CD4-positive, alpha-beta T cell treated with Interleukin-12 subunit alpha and Interleukin-12 subunit beta, for 1 hour (primary cell): ENCODE measurements around the gene SFTPB.
"Not testable (repeated sequence)": the region's sequence is repeated elsewhere in the genome, so short reads cannot be mapped to it uniquely, and the experiment has no call there.

Experiments used
- DNase-seq: peaks from one replicate; pipeline ENCODE4 v3.0.0-alpha.2; 2020

The SFTPB gene

DNA sequence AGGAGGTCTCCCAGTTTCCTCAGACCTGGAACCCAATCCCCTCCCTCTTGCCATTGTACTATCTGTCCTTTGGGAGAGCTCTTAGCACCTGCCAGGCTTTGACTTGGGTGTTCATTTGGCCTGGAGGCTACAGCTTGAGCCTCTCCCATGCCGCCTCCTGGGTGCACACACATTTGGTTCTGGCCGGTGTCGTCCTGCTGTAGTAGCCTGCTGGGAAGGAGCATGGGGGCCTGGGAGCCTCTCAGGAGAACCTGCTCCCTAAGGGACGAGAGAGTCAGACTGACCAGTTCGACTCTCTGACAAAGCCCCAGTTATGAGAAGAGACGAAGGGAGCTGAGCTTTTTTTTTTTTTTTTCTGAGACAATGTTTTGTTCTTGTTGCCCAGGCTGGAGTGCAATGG is 7.4 kb upstream of the SFTPB start:
- no peak for DNase-seq

DNA sequence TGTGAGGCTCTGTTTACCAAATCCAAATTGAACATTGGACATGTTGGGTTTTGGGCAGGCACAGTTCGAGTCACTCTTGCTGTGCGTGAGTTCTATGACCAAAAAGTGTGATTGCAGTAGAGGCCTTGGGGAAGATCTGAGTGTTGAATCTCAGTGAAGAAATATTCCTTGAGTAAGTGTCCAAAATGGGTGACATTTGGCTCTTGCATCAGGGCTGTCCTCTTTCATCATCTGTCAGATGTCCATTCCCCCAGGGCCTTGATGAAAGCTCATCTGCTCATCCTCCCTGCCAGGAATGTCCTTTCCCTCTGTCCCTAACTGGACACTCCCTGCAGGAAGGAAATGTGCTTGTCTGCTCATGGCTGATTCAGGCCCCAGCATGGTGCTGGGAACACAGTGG is 6.4 kb upstream of the SFTPB start:
- DNase-seq = no peak

- DNase-seq = no peak
Observed at GRCh38 chr2:85673716-85674375, 5.8 kb upstream of the SFTPB start.

DNA sequence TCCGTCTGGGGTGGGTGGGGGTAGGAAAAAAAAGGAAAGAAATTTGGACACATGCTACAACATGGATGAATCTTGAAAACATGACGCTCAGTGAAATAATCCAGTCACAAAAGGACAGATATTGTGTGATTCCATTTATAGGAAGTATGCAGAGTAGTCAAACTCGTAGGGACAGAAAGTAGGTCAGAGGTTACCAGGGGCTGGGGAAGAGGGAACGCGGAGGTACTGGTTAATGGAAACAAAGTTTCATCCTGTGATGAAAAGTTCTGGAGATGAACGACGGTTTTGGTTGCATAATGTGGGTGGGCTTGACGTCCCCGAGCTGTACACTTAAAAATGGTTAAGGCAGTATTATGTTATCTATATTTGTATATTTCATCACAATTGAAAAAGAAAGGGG is 4.5 kb upstream of the SFTPB start:
- no peak for DNase-seq

- not testable (repeated sequence) for DNase-seq
Observed at GRCh38 chr2:85670416-85670815, 2.4 kb upstream of the SFTPB start.

DNA sequence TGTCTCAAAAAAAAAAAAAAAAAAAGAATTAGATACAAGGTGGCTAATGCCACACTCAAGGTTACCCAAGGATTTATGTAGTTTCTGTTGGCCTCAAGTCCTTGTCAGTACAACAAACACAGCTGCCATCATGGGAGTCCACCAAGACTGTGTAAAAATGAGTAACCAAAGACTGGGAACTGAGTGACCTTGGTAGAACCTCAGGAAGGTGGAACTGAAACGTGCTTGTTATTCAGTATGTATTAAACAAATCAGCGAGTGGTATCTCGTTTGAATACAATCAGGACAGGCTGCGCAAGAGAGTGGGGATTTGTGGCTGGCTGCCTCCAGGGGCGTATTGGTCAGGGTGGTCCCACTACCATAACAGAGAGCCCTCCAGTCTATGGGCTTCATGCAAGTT is 1.6 kb upstream of the SFTPB start:
- DNase-seq = no peak

DNA sequence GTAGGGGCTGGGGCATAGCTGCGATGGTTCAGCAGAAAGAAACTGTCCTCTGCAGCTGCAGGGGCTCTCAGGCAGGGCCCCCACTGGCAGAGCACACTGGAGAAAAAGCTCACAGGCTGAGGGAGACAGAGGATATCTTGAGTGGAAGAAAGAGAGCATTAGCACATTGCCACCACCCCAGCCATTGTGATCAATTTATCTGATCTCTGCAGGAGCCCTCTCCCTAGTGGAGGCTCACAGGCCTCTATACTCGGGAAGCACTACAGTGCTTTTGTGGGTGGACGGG is 801 bp upstream of the SFTPB start:
- no peak for DNase-seq

GRCh38 chr2:85667561-85668008 is 414 bp downstream of the SFTPB start:
- no peak for DNase-seq

DNA sequence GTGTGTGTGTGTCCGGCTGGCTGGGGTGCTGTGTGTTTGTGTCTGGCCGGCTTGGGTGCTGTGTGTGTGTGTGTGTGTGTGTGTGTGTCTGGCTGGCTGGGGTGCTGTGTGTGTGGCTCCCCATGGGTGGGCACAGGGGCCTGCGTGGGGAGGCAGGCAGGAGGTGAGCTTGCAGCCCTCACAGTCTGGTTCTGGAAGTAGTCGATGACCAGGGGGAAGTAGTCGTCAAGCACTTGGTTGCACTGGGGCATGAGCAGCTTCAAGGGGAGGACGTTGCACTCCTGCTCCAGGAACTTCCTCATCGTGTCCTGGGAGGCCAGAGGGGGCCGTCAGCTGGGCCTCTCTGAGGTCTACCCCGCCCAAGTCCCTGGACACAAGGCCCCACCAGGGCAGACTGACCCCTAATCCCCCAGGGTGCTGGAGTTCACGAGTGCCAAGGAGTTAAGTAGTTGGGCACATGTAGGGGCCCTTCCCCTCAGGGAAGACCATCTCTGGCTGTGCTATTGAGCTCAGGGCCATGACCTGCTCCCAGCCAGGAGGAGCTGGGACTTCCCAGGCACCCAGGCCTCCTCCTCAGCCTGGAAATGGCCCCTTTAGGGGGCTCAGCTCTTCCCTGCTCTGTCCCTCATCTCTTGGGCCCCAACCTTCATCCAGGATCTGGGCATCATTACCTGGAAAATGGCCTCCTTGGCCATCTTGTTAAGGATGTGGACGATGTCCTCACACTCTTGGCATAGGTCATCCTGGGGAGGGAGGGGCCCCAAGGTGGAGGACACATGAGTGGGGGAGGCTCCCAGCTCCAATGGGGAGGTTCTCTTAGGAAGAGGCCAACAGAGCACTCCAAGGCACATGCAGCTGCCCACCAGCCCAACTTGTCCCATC is 1.3 kb downstream of the SFTPB start:
- no peak for DNase-seq

DNA sequence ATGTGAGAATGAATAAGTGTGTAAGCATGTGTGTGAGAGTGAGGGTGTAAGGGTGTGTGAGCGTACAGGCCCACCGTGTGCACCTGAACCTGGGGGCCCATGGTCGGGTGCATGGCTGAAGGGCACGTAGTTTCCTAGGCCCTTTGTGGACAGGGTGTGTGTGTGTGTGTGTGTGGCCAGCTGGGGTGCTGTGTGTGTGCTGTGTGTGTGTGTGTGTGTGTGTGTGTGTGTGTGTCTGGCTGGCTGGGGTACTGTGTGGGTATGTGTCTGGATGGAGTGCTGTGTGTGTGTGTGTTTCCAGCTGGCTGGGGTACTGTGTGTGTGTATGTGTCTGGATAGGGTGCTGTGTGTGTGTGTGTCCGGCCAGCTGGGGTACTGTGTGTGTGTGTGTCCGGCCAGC is 2.0 kb downstream of the SFTPB start:
- DNase-seq = no peak

DNA sequence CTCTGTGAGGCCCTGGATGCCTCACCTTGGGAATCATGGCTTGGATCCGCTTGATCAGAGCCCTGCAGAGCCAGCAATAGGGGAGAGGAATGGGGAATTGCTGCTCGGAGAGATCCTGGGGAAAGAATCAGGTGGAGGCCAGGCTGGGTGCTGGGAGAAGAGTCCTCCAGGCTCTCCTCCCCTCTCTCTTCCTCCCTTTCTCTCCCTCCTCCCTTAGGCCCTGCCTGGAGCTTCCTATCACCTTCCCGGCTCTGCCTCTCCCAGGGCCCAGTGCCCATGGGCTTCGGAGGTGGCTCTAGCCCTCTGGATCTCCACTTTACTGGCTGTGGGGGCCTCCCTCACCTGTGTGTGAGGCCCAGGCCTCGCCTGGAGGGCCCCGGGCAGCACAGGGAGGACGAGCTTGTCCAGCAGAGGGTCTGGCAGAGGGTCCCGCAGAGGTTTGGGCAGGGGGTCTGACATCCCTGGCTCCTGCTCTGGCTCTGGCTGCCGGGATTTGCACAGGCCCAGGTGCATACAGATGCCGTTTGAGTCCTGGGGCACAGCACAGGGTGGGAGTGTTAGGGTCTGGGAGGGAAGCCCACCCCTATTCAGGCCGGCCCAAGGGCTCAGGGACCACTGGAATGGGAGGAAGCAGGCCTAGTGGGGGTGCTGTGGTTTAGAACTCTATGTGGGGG is 2.6 kb downstream of the SFTPB start:
- no peak for DNase-seq

GRCh38 chr2:85663594-85664565 is 4.1 kb downstream of the SFTPB start:
- no peak for DNase-seq

DNA sequence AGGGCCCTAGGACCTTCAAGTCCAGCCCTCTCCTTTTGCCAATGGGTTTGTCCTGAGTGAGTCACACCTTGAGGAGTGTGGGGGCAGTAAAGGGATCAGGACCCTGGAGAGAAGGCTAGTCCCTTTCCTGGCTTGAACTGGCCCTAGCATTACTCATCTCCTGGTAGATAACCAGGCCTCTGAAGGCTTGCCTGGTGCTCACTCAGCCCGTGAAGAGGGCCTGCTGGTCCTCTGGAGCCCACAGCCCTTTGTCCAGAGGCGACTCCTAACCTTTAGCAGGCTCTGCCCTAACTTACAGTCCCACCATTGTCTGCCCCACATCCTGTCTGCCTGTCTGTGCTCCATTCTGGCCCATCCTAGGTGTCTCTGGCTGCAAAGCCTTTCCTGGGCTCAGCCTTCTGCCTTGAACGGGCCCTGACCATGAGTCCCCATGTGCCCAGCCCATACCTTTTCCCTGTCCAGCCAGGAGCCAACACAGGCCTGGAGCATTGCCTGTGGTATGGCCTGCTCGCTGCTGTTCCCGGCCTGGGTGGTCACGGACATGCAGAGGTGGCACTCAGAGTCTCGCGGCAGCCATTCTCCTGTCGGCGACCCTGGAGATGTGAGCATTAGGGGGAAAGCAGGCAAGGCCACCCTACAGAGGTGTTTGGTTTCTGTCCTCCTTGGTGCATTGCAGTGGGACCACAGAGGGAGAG is 5.0 kb downstream of the SFTPB start:
- no peak for DNase-seq

DNA sequence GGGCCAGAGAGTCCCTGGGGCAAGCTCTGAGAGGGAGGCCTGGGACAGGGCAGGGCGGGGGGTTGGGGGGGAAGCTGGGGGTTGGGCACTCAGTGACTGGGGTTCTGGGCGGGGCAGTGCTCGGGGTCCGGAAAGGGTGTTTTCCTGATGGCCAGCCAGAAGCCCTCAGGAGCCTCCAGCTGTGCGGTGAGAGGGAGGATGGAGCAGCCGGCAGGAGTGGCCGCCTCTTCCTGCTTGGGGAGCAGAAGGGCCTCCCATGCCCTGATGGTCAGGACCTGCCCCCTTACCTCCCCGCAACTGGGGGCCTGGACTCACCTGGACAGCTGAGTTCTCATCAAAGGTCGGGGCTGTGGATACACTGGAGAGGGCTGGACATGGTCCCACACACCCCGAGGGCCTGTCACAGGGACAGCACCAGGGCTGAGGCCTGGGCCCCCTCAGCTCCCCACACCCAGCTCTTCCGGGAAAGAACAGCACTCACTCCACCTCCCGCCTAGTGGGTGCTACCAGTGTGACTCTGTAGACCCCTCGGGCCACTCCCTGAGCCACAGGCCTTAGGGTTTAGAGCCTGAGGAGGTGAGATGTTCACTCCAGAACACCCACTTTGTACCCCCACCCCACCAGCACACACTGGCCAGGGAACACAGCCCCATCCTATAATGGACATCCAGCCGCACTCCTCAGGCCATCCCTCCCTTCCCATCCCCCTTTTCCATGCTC is 6.7 kb downstream of the SFTPB start:
- DNase-seq = no peak

GRCh38 chr2:85660725-85661124 is 7.3 kb downstream of the SFTPB start:
- no peak for DNase-seq

GRCh38 chr2:85660301-85660700 is 7.7 kb downstream of the SFTPB start:
- not testable (repeated sequence) for DNase-seq

DNA sequence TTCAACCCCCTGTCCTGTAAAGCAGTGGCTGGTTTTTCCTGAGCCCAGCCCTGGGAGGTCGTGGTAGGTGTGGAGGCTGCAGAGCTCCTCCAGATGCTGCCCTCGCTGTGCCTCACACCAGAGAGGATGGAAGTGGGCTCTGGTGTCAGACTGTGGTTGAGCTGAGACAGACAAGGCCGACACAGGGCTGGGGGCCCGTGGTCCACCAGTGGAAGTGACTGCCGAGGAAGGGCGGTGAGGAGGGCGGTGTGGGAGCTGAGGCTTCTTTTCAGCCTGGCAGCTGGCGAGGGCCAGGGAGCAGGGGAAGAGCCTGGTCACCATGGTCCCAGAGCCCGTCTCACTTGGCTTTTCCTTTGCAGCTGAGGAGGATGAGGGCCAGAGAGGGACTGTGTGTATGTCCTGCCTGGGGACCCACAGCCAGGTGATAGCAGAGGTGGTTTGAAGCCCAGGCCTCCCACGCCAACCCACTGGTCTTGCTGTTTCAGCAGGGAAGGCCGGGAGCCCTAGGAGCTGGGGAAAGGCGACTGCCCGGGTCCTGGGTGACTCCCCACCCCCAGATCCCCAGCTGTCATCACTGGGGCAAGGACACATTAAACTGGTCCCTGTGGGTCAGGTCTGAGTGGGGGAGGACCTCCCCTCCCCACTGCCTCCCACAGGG is 8.5 kb downstream of the SFTPB start:
- no peak for DNase-seq

GRCh38 chr2:85657399-85657798 is 10.6 kb downstream of the SFTPB start:
- DNase-seq = not testable (repeated sequence)

- no peak for DNase-seq
Observed at GRCh38 chr2:85656468-85656867, 11.5 kb downstream of the SFTPB start.

DNA sequence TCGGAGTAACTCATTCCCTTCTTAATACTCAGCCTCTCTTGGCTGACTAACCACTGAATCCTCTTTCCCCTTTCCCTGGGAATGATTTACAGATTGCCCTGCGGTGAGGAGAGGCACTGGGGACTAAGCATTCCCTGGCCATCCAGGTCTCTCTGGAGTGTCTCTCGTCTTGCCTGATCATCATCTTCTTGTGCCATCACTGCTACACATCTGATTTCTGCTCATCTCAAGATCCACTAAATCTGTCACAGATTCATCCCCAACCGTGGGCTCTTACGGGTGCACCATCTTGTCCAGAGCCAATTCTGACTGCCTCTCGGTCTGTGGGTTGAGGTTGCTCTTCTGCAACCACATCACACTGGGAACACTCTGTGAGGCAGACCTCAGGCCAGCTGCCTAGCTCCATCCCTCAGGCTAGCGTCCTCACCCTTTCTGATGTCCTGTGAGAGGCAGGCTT is 12.0 kb downstream of the SFTPB start:
- DNase-seq = no peak

DNA sequence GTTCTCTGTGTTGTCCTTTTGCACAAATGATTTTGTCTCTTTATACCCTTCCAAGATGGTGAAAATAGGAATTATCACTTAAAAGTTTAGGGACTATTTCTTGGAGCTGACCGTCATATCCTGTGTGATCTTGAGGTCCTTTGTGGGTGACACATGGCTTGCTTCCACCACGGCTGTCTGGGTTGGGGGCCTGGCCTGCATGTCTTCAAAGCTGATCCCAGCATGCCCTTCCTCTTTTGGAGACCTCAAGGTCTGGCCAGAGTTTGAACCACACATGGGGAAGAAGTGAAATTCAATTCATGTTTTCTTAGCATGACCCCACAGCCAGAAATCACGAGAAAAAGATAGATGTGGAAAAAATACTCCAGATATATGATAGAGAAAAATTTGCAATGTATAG is 14.0 kb downstream of the SFTPB start:
- no peak for DNase-seq
